ENCODE measurements around the gene PLA2R1. TPM values are rescaled to one million over a fixed set of nuclear protein-coding genes. Genes with fewer than 3 reads are reported as not detected.

Gene PLA2R1
- total RNA-seq, 1 experiment from 2014 or later, result 1.1 TPM

DNA sequence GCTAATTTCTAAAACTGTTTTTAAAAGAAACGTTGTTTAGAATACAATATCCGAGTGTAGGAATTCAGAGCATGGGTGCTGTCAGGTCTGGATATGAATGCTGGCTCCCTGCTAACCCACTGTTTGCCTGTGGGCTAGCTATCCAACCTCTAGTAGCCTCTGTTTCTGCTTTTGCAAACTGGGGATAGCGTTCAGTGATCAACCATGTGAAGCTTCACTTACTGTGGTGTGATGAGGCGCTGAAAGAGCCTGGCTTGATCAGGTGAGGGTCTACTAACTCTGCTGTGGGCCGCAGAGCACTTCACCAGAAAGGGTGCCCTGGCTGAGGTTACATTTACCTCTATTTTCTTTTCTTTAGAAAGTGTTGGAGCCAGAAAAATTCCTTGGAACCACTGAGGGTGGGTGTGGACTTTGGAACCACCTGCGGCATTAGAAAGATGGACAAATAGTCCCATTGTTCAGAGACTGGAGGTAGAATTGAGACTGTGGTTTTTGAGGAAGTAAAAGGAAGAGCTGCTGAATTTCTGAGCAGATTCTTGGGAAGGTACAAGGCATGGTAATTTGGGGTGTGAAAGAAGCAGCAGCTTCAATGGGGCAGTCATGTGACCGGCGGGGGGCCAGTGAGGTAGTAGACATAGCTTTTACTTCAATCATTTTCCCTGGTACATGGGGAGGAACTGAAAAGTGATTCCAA, 168.1 kb downstream of the PLA2R1 start:
- TF ChIP-seq, protein P1, sequence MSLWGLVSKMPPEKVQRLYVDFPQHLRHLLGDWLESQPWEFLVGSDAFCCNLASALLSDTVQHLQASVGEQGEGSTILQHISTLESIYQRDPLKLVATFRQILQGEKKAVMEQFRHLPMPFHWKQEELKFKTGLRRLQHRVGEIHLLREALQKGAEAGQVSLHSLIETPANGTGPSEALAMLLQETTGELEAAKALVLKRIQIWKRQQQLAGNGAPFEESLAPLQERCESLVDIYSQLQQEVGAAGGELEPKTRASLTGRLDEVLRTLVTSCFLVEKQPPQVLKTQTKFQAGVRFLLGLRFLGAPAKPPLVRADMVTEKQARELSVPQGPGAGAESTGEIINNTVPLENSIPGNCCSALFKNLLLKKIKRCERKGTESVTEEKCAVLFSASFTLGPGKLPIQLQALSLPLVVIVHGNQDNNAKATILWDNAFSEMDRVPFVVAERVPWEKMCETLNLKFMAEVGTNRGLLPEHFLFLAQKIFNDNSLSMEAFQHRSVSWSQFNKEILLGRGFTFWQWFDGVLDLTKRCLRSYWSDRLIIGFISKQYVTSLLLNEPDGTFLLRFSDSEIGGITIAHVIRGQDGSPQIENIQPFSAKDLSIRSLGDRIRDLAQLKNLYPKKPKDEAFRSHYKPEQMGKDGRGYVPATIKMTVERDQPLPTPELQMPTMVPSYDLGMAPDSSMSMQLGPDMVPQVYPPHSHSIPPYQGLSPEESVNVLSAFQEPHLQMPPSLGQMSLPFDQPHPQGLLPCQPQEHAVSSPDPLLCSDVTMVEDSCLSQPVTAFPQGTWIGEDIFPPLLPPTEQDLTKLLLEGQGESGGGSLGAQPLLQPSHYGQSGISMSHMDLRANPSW (CRISPR knock-in tag; conservative IDR thresholded peaks at IDR 0.05; ENCODE audit: low read depth), result no peak
- TF ChIP-seq, protein P2, sequence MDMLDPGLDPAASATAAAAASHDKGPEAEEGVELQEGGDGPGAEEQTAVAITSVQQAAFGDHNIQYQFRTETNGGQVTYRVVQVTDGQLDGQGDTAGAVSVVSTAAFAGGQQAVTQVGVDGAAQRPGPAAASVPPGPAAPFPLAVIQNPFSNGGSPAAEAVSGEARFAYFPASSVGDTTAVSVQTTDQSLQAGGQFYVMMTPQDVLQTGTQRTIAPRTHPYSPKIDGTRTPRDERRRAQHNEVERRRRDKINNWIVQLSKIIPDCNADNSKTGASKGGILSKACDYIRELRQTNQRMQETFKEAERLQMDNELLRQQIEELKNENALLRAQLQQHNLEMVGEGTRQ (CRISPR knock-in tag; IDR thresholded peaks at IDR 0.05), result peak; percentile 44; the same call in 1 of the 2 replicates
- H3K27me3 Mint-ChIP-seq (ENCODE audit: low read depth), result 0 out of 2 replicates have a peak, but pooled peaks cover 3% of the 10 kb centered on the region

DNA sequence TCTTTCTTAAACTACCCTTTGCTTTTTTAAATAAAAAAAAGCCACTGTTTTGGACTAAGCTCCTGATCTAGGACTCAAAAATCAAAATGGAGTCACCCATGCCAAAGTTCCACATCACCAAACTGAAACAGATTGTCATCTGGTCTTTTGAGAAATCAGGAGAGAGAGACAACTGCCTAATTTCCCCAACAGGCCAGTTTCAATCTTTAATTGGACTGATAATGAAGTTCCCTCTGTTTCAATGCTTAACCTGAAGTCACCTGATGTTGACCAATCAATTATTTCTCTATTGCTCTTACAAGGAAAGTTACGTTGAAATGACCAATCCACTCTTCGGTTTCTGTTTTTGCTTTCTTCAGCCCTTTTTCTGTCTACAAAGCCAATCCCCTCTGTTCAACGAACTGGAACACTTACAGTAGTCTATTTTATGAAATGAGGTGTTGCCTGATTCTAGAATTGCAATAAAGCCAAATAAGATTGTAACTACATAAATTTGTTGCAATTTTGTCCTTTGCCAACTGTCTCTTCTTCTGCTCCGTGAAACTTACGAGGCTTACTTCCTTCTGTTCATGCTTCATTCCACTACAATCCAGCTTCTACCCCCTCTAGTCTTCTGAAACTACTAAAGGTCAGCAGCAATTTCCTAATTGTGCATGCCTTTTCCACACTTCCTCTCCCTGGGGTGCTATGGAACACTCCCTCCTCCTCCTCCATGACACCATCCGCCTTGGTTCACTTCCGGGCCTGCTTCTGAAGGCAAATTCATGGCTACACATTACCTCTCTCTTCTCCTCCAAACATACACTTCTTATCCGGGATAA, 169.2 kb downstream of the PLA2R1 start:
- Mint-ChIP-seq H3K9me3 (no peaks in the 10 kb centered on the region), H3K36me3 (no peaks in the 10 kb centered on the region), H3K4me3 (no peak overlapping the region), H3K4me1 (peaks cover 11% of the 10 kb centered on the region), H3K27ac (no peak overlapping the region), H3K27me3 (ENCODE audit: low read depth) (0 out of 2 replicates have a peak, but pooled peaks cover 3% of the 10 kb centered on the region)
- DNase-seq (ENCODE audit: low spot score) (no peak), ATAC-seq (no peak)
- TF ChIP-seq OVOL2 (CRISPR knock-in tag; IDR thresholded peaks at IDR 0.05; ENCODE audit: borderline replicate concordance), result no peak
- no peak for TF ChIP-seq ZNF232 (CRISPR knock-in tag; IDR thresholded peaks at IDR 0.05)
- TF ChIP-seq, protein P3, sequence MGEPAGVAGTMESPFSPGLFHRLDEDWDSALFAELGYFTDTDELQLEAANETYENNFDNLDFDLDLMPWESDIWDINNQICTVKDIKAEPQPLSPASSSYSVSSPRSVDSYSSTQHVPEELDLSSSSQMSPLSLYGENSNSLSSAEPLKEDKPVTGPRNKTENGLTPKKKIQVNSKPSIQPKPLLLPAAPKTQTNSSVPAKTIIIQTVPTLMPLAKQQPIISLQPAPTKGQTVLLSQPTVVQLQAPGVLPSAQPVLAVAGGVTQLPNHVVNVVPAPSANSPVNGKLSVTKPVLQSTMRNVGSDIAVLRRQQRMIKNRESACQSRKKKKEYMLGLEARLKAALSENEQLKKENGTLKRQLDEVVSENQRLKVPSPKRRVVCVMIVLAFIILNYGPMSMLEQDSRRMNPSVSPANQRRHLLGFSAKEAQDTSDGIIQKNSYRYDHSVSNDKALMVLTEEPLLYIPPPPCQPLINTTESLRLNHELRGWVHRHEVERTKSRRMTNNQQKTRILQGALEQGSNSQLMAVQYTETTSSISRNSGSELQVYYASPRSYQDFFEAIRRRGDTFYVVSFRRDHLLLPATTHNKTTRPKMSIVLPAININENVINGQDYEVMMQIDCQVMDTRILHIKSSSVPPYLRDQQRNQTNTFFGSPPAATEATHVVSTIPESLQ (CRISPR knock-in tag; IDR thresholded peaks at IDR 0.05), result no peak
- TF ChIP-seq, protein P2 (CRISPR knock-in tag; IDR thresholded peaks at IDR 0.05), result no peak
- no peak for TF ChIP-seq KAT7 (CRISPR knock-in tag; IDR thresholded peaks at IDR 0.05; ENCODE audit: borderline replicate concordance)
- TF ChIP-seq IRF2 (CRISPR knock-in tag; IDR thresholded peaks at IDR 0.05; ENCODE audit: borderline replicate concordance, low read depth), result no peak
- TF ChIP-seq, protein P4, sequence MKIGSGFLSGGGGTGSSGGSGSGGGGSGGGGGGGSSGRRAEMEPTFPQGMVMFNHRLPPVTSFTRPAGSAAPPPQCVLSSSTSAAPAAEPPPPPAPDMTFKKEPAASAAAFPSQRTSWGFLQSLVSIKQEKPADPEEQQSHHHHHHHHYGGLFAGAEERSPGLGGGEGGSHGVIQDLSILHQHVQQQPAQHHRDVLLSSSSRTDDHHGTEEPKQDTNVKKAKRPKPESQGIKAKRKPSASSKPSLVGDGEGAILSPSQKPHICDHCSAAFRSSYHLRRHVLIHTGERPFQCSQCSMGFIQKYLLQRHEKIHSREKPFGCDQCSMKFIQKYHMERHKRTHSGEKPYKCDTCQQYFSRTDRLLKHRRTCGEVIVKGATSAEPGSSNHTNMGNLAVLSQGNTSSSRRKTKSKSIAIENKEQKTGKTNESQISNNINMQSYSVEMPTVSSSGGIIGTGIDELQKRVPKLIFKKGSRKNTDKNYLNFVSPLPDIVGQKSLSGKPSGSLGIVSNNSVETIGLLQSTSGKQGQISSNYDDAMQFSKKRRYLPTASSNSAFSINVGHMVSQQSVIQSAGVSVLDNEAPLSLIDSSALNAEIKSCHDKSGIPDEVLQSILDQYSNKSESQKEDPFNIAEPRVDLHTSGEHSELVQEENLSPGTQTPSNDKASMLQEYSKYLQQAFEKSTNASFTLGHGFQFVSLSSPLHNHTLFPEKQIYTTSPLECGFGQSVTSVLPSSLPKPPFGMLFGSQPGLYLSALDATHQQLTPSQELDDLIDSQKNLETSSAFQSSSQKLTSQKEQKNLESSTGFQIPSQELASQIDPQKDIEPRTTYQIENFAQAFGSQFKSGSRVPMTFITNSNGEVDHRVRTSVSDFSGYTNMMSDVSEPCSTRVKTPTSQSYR (CRISPR knock-in tag; IDR thresholded peaks at IDR 0.05), result no peak
- TF ChIP-seq TP53 (CRISPR knock-in tag; IDR thresholded peaks at IDR 0.05), result no peak
- no peak for TF ChIP-seq SMAD3 (CRISPR knock-in tag; IDR thresholded peaks at IDR 0.05; ENCODE audit: borderline replicate concordance)
- TF ChIP-seq GTF2I (CRISPR knock-in tag; conservative IDR thresholded peaks at IDR 0.05), result no peak
- TF ChIP-seq FOXP1 (CRISPR knock-in tag; IDR thresholded peaks at IDR 0.05; ENCODE audit: borderline replicate concordance), result no peak
- TF ChIP-seq, protein P5, sequence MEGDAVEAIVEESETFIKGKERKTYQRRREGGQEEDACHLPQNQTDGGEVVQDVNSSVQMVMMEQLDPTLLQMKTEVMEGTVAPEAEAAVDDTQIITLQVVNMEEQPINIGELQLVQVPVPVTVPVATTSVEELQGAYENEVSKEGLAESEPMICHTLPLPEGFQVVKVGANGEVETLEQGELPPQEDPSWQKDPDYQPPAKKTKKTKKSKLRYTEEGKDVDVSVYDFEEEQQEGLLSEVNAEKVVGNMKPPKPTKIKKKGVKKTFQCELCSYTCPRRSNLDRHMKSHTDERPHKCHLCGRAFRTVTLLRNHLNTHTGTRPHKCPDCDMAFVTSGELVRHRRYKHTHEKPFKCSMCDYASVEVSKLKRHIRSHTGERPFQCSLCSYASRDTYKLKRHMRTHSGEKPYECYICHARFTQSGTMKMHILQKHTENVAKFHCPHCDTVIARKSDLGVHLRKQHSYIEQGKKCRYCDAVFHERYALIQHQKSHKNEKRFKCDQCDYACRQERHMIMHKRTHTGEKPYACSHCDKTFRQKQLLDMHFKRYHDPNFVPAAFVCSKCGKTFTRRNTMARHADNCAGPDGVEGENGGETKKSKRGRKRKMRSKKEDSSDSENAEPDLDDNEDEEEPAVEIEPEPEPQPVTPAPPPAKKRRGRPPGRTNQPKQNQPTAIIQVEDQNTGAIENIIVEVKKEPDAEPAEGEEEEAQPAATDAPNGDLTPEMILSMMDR (IDR thresholded peaks at IDR 0.05), result no peak
- no peak for TF ChIP-seq SMAD4 (CRISPR knock-in tag; IDR thresholded peaks at IDR 0.05)
- TF ChIP-seq NFYB (CRISPR knock-in tag; conservative IDR thresholded peaks at IDR 0.05; ENCODE audit: low read depth), result no peak
- TF ChIP-seq ZNF396 (CRISPR knock-in tag; IDR thresholded peaks at IDR 0.05; ENCODE audit: borderline replicate concordance), result no peak
- TF ChIP-seq TEAD4 (CRISPR knock-in tag; IDR thresholded peaks at IDR 0.05), result no peak
- ChIA-PET POLR2A (no interaction called here), CTCF (no interaction called here)

More for the DNA sequence above, 168.1 kb downstream of the PLA2R1 start:
- POLR2A ChIA-PET, result no interaction called here
- H3K4me3 Mint-ChIP-seq, result no peak overlapping the region
- H3K36me3 Mint-ChIP-seq, result no peaks in the 10 kb centered on the region
- no peak for ATAC-seq
- DNase-seq (ENCODE audit: low spot score), result no peak
- H3K4me1 Mint-ChIP-seq, result peaks cover 11% of the 10 kb centered on the region
- H3K9me3 Mint-ChIP-seq, result no peaks in the 10 kb centered on the region
- H3K27ac Mint-ChIP-seq, result no peak overlapping the region
- CTCF ChIA-PET, result interaction anchor here (3.1 kb wide), 1 partner anchor 28 kb away, joined by 12 read pairs; no protein-coding TSS in a partner anchor

Data from WTC11 (cell line).